Nephron progenitor cell (in vitro differentiated cells): ENCODE measurements around the gene RACK1.
"Not testable (repeated sequence)": the region's sequence is repeated elsewhere in the genome, so short reads cannot be mapped to it uniquely, and the experiment has no call there.

Experiments
- DNase-seq: peaks from one replicate; pipeline ENCODE4 v3.0.0; 2021
- H3K27ac Mint-ChIP-seq: 2 replicates; pipeline ENCODE4 v1.8.0; 2021; ENCODE audit warnings: mild to moderate bottlenecking, moderate library complexity, mixed read lengths
- H3K27me3 Mint-ChIP-seq: 2 replicates; pipeline ENCODE4 v1.8.0; 2021; ENCODE audit warnings: mild to moderate bottlenecking, low read depth, mixed read lengths; ENCODE audit not compliant: poor library complexity
- H3K36me3 Mint-ChIP-seq: 2 replicates; pipeline ENCODE4 v1.8.0; 2021; ENCODE audit warnings: low read depth, mixed read lengths
- H3K4me1 Mint-ChIP-seq: 2 replicates; pipeline ENCODE4 v1.8.0; 2021; ENCODE audit warnings: mixed read lengths
- H3K4me3 Mint-ChIP-seq: 2 replicates; pipeline ENCODE4 v1.8.0; 2021; ENCODE audit warnings: mild to moderate bottlenecking, moderate library complexity, mixed read lengths
- H3K9me3 Mint-ChIP-seq: 2 replicates; pipeline ENCODE4 v1.8.0; 2021; ENCODE audit warnings: mild to moderate bottlenecking, moderate library complexity, mixed read lengths
- CTCF ChIP-seq: fragments of 200-600 bp; sonication (generic); IDR thresholded peaks from 2 replicates; pipeline ENCODE4 v1.5.0; 2021; ENCODE audit warnings: antibody characterized with exemption

Gene RACK1

GRCh38 chr5:181243564-181244343 lies at the start of gene RACK1:
Gene RACK1 (minus strand): TSS chr5:181243906. CDS start chr5:181243800, 106 bp downstream.
- H3K27ac Mint-ChIP-seq = peak within 1 kb of the TSS; percentile 100
- H3K4me3 Mint-ChIP-seq = peak within 1 kb of the TSS; percentile 100
- H3K9me3 Mint-ChIP-seq = no peaks in the 10 kb centered on the region
- H3K27me3 Mint-ChIP-seq = peaks cover 2% of the 10 kb centered on the region
- H3K36me3 Mint-ChIP-seq = peaks cover 36% of the 10 kb centered on the region
- no peak for TF ChIP-seq CTCF
- peaks cover 61% of the 10 kb centered on the region for H3K4me1 Mint-ChIP-seq
- DNase-seq = peak; percentile 86

DNA sequence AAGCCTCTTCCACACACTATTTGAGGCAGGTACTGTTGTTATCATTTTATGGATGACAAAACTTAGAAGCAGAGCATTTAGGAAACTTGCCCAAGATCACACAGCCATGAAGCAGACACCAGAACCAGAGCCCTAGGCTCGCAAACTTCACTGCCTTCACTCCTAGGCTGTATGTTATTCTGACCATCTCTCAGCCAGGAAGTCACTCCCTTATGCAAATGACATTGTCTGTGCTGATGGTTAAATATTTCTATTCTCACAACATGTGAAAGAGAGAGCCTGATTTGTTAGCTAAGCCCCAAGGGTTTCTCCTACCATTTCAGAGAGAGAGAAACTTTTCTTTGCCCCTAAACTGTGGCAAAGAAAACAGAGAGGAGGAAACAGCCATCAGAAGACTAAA lies 43.6 kb upstream of the RACK1 start:
- H3K4me3 Mint-ChIP-seq, H3K9me3 Mint-ChIP-seq, H3K27me3 Mint-ChIP-seq, DNase-seq: not testable (repeated sequence)
- H3K4me1 Mint-ChIP-seq = peaks cover 18% of the 10 kb centered on the region
- peaks cover 22% of the 10 kb centered on the region for H3K36me3 Mint-ChIP-seq
- H3K27ac Mint-ChIP-seq = peak overlapping the region; percentile 78

DNA sequence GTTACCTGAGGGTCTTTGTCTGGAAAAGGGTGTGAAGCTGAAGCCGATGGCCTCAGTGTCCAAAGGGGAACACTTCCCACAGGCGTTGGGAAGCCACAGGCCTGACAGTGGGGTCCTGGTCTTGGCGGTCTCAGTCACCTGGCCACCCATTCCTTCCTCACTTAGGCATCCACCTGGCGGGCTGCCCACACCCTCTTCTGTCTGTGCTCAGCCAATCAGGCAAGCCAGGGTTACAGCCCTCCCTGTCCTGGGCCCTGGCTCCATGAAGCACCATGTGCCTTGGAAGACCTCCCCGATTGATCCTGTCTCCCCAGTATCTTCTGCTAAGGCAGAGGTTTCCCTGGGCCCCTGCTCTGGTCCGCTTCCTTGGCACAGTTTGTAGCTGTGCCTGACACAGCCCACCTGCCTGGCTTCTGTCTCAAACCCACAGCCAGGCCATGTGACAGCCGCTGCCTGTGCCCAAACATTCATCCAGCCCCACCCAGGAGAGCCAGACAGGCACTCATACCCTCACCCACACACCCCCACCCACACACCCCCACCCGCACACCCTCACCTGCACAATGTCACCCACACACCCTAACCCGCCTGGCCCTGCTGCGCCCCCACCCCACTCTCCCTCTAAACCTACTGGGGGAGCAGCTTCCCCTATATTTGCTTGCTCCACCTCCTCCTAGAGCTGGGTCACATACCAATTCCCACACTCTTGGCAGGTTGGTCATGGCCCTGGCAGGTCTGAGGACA lies 42.4 kb upstream of the RACK1 start:
- peak overlapping the region; percentile 45 for H3K27ac Mint-ChIP-seq
- not testable (repeated sequence) for H3K9me3 Mint-ChIP-seq, H3K27me3 Mint-ChIP-seq, DNase-seq, H3K4me3 Mint-ChIP-seq
- peaks cover 18% of the 10 kb centered on the region for H3K36me3 Mint-ChIP-seq
- H3K4me1 Mint-ChIP-seq = peaks cover 18% of the 10 kb centered on the region

GRCh38 chr5:181283841-181284755 lies 40.4 kb upstream of the RACK1 start:
- Mint-ChIP-seq H3K36me3 (peaks cover 18% of the 10 kb centered on the region), H3K4me3 (peak overlapping the region; percentile 75), H3K4me1 (peaks cover 19% of the 10 kb centered on the region), H3K27ac (peak overlapping the region; percentile 85)
- DNase-seq, H3K9me3 Mint-ChIP-seq, H3K27me3 Mint-ChIP-seq: not testable (repeated sequence)
- TF ChIP-seq CTCF = peak; percentile 43

DNA sequence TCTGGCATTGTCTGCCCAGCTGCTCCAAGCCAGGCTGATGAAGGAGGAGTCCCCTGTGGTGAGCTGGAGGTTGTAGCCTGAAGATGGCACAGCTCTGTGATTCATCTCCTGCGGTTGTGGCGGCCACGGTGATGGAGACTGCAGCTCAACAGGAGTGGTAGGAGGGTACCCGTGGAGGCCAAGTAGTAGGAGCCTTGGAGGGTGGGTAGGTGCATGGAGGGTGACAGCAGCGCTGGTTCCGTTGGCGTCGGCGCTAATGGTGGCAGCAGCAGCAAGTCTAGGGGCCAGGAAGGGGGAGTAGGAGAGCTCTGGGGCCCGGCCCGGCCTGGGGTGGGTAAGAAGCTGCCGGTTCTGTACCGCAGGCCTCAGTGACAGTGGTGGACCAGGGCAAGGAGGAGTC lies 39.6 kb upstream of the RACK1 start:
- no peak overlapping the region for H3K4me3 Mint-ChIP-seq
- TF ChIP-seq CTCF = no peak
- H3K36me3 Mint-ChIP-seq = peaks cover 17% of the 10 kb centered on the region
- no peak for DNase-seq
- no peaks in the 10 kb centered on the region for H3K27me3 Mint-ChIP-seq
- peaks cover 26% of the 10 kb centered on the region for H3K4me1 Mint-ChIP-seq
- H3K27ac Mint-ChIP-seq = peak overlapping the region; percentile 45
- no peaks in the 10 kb centered on the region for H3K9me3 Mint-ChIP-seq

- no peaks in the 10 kb centered on the region for H3K27me3 Mint-ChIP-seq
- H3K4me1 Mint-ChIP-seq = peaks cover 29% of the 10 kb centered on the region
- TF ChIP-seq CTCF = no peak
- no peak for DNase-seq
- H3K4me3 Mint-ChIP-seq = no peak overlapping the region
- H3K9me3 Mint-ChIP-seq = no peaks in the 10 kb centered on the region
- peaks cover 12% of the 10 kb centered on the region for H3K36me3 Mint-ChIP-seq
- no peak overlapping the region for H3K27ac Mint-ChIP-seq
Observed at GRCh38 chr5:181282874-181283273, 39.2 kb upstream of the RACK1 start.

- H3K4me1 Mint-ChIP-seq = peaks cover 29% of the 10 kb centered on the region
- H3K27ac Mint-ChIP-seq, H3K9me3 Mint-ChIP-seq, DNase-seq, H3K4me3 Mint-ChIP-seq, H3K27me3 Mint-ChIP-seq, H3K36me3 Mint-ChIP-seq: not testable (repeated sequence)
Observed at GRCh38 chr5:181282415-181282814, 38.7 kb upstream of the RACK1 start.
